HG03432 (cell line): ENCODE results near the gene JUP.
A peak's percentile ranks its signal among the peaks of the same experiment; 100 is the strongest.

Experiments used
- ATAC-seq: cut with Tn5 transposase; IDR thresholded peaks from one replicate; pipeline ENCODE4 v1.9.1; 2021; ENCODE audit warnings: mild to moderate bottlenecking, moderate library complexity; ENCODE audit not compliant: unreplicated experiment

The JUP gene

DNA sequence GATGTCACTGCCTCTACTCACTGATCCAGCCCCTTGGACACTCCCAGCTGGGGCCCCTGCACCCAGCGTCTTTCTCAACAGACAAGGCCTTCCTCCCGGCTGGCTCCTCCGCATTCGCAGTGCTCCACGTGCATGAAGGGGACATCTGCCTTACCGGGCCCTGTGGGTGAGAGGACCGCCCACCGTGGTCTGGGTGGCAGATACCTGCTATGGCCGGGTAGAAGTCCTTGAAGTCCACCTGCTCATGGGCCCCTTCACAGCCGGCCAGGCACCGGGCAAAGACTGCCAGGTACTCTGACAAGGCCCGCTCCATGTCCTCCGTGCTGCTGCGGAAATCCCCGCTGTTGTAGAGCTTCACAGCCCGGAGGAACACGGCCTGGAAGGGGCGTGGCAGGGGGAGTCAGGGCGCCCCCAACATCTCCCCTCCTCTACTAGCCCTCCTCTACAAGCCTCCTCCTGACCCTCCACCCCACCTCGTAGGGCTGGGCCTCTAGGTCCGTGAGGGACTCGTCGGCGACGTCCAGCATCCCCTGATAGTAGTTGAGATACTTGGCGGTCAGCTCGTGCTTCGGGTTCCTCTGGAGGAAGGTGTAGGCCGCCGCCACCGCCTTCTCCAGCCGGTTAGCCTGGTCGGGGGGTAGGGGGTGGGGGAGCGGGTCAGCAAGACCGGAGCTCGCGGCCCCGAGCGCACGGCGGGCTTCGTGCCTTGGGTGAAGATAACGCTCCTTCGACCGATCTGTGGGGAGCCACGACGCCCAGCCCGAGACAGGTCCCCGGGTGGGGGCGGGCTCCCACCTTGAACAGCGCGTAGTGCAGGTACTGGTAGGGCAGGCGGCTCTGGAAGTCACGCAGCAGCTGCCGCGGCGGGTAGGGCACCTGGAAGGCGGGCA is 24.4 kb upstream of the JUP start:
- peak; percentile 7 for ATAC-seq

DNA sequence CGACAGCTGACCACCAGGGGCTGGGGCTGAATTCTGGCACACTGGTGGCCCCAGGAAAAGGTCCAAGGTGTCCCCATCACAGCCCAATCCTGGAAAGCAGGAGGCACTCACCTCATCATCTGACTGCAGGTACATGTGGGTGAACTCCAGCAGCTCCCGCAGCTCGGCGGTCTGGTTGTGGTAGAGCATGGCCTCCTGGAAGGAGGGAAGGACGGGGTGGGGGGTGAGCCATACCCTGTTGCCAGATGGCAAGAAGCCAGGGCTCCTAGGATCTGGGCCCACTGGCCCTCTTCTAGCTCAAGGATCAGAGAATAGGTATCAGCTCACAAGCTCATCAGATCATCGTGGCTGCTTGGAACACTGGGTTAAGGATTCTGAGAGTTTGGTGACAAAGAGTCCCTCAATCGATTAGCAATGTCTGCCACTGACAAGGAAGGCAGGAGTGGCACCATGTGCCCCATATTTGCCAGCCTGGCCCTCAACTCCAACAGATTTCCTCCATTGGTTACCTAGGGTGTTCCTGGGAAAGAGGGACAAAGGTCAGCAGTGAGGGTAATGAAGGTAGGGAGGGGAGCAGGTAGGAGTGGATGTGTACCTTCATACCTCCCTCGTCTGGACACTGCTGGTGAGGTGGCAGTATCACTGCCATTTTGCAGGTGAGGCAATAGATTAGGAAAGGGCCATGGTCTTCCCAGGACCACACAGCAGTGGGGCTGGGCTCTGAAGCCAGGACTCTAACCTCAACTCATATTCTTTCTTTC is 20.4 kb upstream of the JUP start:
- ATAC-seq, result no peak

DNA sequence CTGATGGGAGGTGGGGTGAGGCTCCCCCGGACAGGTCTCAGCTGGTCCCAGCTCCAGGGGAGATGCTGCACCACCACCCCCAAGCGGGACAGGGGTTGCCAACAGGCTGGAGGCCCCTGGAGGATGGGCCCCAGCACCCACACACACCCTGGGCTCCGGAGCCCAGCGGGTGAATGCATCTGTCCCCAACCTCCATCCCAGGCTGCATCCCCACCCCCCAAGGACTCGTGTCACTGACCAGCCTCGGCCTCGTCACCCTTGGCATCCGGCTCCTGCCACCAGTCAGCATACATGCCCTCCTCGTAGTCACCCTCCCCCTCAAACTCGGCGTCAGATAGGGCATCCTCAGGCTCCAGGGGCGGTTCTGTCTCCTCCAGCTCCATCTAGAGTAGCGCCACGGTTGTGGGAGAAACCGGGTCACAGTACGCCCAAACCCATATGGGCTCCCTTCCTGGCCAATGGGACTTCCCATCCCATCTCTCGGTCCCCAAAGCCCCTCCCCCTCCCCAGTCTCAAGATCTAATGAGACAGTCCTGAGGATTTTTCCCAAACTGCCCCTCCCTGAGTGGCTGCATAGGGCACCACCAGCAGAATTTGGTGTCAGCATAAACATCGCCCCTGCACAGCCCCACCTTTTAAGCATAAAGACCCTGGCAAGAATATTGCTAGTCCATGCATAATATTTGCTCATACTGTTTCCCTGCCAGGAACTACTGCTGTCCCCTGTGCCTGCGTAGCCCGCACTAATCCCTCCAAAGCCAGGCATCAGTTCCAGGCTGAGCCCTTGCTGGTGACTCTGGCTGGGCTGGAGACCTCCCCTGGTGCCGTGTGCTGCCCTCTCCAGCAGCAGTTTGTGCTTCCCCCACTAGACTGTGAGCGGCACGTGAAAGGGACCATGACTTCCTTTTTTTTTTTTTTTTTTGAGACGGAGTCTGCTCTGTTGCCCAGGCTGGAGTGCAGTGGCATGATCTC is 16.8 kb upstream of the JUP start:
- no peak for ATAC-seq

DNA sequence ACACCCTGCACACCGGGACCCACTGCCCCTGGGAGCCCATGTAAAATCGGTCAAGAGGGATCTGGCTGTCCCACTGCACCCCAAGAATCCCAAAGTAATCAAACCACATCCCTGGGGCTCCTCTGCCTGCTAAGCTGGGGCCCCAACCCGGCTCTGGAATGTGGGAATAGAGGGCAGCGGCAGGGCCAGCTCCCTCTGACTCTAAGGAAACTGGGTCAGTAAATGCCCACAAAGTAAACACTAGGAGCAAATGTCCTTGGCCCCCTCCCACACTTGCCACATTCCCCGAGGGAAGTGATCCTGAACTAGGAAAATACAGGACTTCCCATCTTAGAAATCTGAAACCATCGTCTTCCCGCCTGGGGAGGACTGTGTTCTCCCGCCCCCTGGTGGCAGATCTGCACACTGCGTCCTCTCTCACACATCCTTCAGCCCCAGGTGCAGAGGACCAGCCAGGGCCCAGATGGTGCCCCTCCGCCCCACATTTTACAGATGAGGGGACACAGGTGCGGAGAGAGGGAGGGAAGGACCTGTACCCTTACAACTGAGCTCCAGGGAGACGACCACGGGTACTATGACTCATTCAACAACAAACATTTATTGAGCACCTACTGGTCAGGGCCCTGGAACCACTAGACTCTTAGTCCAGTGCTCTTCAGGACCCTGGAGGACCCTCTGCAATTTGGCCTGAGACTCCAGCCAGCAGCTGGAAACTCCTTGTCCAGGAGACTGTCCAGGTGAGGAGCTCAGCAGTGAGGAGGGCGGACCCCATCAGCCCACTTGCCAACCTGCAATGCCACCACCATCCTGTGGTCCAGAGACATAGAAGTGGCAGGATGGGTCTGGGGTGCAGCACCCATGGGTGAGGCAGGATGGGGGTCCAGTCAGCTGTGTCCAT is 15.1 kb upstream of the JUP start:
- no peak for ATAC-seq

DNA sequence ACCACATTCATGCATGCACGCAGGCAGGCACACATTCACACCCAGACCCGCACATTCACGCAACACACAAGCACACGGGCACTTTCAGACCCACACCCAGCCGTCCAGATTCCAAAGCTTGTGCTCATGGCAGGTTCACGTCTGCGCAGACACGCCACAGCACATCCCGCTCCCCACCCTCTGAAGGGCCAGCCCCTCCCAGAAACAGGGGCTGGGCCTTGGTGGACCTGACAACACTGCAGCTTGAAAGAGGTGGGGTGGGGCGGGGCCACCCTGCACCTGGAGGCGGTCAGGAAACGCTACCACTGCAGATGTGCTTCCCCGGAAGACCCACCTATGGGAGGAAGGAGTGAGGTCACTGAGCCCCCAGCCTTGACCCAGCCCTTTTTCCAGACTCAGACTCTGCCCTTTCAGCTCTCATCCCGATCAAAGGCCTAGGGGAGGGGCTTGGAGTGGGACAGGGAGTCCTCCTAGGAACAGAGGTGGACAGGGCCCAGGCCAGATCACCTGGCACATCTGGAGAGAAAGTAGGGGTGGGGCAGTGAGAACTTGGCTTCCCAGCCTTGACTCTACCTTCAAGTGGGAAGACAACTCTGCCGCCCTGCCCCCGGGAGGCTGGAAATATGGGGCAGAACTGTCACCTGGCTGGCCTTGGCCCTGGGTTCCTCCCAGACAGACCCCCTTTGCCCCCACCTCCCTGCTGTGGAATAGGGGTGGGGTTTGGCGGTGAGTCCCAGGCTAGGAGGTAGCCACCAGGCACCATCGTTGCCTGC is 14.3 kb upstream of the JUP start:
- ATAC-seq, result no peak

DNA sequence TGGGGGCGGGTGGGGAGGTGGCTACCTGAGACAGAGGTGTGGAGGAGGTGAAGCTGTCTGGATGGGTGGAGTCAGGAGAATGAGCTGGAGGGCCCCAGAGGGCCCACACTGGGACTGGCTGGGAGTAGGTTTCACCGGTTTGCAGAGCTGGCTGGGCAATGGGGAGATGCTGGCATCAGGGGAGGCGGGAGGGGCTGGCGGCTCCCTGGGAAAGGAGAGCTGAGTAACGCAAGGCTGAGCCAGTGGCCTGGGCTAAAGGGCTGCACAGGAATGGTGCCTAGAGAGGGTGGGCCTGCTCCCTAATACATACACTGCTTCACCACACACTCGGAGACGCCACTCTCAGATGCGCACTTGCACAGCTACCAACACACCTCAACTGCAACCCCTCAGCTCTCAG is 12.9 kb upstream of the JUP start:
- no peak for ATAC-seq

DNA sequence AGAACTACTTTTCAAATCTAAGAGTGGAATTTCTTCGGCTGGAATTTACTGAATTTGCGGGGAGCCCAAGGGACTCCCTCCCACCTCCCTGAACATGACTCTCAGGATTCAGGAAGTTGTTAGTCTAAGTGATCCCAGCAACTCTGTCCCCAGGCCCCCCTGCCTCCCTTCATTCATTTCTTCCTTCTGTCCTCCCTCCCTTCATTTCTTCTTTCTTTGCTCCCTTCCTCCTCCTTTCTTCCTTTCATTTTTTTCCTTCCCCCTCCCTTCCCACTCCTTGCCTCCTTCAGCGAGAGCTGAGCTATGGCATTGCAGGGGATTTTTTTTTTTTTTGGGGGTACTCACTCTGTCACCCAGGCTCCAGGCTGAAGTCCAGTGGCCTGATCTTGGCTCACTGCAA is 10.9 kb upstream of the JUP start:
- no peak for ATAC-seq

DNA sequence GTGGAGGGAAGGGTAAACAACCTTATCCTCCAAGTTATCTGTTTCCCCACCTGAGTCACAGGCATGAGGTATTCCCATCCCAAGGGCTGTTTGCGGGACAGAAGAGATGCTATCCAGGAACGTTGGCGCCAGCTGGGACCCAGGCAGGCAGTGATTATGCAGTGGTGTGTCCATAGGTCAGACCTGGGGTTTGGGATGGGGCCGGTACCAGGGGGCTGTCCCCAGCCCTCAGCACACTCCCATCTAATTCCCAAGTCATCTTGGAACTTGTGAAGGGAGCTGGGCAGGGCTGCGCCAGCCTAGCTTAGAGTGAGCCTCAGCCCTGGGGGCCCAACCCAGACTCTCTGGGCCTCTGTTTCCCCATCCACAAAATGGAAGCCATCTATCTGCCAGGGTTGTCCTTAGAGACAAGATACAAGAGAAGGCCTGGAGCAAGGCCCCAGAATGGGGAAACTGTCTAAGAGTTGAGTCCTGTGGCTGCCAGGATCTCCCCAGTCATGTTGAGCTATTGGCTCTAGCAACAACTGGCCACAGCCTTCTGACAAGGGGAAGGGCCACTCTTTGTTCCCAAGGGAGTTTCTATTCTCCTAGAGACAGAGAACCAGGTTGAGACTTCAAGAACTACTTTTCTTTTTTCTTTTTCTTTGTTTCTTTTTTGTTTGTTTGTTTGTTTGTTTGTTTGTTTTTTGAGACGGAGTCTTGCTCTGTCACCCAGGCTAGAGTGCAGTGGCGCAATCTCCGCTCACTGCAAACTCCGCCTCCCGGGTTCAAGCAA is 9.8 kb upstream of the JUP start:
- ATAC-seq, result no peak

DNA sequence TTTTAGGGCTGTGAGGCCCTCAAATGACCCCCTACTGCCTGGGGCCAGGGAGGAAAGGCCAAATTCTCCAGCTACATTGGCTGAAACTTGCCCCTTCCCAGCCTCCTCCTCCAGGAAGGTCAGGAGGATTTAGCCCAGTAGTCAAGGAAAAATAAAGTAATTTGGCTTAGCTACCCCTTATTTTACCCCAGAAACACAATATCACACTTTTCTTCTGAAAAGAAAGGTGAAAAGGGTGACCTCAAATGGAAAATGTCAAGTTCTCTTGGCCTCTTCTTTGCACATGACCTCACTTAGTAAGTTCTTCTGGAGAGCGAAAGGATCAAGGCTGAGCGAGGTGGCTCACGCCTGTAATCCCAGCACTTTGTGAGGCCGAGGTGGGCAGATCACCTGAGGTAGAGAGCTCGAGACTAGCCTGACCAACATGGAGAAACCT is 8.0 kb upstream of the JUP start:
- ATAC-seq, result no peak

DNA sequence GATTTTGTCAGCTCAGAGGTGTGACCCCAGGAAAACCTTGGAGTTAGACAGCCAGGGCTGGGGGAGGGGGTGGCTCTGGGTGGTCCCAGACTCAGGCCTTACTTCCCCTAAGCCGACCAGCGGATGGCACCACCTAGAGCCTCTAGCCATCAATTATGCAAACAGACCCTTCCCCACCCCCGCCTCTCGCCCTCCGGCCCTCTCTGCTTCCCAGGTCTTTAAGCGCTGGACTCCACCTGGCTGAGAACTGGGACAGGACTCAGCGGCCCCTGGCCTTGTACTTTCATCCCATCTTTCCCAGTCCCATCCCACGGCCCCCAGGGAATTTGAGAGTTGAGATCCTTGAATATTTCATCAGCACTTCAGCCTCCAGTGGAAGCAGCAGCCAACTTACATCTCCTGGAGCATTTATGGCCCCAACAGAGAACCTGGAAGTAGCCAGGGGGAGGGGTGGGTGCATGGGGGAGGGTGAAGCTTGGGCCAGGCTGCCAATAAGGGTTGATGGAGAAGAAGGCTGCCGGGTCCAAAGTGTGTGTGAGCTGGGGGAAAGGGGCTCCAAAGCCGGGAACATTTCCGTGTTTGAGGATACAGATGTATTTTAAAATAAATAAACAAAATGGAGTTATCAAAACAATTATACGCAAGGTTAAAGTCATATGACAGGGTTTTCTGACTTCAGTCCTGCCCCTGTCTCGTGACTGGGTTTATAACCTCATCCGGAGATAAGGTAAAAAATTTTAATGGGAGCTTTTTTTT is 7.5 kb upstream of the JUP start:
- ATAC-seq, result no peak

DNA sequence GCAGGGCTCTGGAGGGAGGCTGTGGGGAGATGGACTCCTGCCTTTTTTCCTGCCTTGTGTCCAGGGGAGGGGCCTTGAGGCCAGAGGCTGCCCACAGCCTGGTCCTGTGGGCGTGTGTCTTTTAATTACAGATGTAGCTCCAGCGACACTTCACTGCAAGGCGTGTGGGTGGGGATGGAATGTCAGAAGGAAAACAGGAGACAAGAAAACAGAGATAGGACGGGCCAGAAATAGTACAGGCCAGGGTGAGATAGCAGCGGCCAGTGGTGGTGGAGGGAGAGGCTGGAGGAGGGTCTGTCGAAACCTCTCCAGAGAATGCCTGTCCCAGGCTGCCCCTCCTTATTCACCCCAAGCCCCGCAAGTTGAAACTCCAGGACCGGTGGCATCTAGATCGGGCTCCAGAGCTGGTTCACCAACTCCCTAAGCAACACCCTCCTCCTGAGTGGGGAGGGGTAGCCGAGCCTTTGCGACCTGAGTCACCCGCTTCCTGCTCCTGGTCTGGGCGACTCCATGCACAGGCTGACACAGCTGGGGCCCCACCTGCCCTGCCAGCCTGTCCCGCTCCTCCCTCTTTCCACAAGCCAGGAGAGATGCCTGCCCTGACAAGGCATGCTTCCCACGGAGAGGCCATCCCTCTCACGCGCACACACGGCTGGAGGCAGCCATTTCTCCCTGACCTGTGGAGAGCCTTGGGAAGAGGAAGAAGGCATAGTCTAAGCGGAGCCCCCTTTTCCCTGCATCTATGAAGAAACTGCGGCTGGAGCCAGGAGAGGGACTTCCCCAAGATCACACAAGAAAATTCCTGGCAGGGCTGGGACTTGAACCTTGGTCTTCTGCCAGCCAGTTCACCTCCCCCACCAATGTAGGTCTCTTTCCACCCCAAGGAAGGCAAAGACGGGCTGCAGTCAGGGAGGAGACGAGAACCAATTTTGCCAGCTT is 6.6 kb upstream of the JUP start:
- ATAC-seq, result no peak

DNA sequence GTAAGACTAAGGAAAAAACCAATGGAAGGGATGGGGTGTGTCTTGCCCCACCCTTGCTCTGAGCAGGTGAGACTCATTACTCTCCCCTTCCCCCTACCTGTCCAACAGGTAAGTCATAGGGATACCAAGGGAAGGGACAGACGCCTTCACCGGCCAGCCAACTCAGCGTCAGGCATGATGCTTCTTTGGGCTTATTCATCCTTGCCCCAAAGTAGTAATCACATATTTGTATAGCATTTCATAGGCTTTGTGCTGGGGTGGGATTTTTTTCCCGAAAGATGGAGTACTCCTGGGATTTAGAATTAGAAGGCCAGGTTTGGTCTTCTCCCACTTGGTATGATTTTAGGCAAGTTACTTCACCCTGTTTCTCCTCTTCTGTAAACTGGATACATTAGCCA is 509 bp upstream of the JUP start:
- ATAC-seq, result no peak

DNA sequence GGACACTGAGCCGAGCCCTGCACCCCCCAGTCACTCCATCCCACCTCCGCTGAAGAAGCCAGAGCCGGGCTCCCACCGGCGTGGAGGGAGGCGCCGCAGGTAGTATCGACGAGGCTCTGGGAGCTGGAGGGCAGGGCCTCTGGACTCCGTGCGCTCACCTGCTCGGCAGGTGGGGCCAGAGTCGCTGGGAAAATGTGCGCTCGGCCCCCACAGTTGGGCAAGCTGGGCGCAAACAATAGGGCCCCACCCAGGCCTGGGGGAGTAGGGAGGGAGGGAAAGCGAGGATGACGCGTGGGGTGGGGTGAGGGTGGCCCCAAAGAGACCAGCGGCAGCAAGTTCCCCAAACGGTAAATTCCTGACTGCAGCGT is 668 bp downstream of the JUP start:
- ATAC-seq, result no peak

DNA sequence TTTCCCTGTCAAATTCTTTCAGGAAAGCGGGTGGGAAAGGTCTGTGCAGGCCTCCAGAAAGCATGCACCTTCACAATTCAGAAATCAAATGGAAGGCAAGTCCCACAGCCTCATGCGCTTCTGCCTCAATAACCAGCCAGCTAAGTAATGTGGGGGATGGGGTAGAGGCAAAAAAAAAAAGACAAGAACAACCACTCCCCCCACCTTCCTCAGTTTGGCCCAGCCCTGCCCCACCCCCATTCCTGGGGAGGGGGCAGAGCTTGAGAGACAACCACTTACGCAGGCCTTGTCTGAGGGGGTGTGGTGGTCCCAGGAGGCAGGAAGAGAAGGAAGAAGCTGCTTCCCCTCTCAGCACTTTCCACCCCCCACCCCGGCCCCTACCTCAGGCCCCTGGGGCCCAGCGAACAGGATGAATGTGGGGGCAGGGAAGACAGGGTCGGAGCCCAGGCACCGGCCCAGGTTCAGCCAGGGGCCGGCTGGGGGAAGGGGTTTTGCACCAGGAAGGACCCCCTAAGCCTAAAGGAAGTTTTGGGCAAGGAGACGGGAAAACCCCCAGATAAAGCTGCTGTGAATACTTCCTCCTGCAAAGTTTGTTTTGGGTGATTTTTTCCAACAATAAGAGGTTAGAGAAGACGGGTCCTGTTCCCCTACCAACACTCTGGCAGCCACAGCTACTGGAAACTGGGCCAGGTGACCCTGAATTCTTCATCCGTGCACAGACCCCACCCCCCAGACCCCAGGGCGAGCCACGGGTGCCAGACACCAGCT is 1.2 kb downstream of the JUP start:
- no peak for ATAC-seq

DNA sequence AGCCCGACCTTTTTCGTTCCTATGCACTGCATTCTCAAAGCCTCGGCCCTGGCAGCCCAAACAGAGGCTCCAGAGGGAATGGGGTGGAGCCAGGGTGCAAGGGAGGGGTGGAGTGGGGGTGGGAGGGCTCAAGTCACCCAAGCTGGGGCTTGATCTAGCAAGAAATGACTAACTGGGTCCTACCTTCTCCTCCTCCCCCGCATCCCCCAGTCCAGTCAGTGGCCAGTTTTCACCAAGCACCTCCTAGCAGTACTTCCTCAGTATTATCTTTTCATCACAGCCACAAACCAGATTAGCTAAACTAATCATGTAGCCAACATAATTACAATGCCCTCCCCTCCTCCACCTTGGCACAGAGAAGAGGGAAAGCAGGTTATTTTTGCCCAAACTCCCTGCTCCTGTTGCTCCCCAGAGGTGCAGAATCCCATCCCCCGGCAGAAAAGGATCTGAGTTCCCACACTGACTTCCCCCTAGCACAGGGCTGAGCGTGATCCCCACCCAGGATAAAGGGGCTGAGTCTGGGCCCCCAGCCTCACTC is 2.2 kb downstream of the JUP start:
- ATAC-seq, result no peak

DNA sequence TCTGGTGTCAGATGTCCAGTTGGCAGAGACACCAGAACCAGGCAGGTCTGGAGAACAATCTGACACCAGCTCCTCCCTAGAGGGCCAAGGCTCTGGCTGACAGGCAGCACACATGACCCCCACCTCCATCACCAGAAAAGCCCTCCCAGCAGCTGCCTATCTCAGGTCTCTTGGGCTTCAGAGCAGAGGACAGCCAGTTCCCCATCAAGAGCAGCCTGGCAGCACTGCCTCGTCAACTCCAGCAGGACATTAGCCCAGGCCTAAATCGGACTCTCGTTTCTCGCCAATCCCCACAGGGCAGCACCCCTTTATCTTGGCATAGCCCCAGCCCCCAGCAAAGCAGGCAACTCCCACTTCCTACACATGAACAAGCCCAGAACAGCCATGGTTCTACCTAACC is 4.4 kb downstream of the JUP start:
- ATAC-seq, result no peak
